Stimulated activated CD4-positive, alpha-beta T cell treated with anti-CD3 and anti-CD28 coated beads, Interleukin-12 subunit alpha, Interleukin-12 subunit beta, amount 100 ng/mL, for 4 hours (primary cell): ENCODE results near the gene SDC4.

Source experiments
- DNase-seq: peaks from one replicate; pipeline ENCODE4 v3.0.0-alpha.2; 2020

The SDC4 gene

DNA sequence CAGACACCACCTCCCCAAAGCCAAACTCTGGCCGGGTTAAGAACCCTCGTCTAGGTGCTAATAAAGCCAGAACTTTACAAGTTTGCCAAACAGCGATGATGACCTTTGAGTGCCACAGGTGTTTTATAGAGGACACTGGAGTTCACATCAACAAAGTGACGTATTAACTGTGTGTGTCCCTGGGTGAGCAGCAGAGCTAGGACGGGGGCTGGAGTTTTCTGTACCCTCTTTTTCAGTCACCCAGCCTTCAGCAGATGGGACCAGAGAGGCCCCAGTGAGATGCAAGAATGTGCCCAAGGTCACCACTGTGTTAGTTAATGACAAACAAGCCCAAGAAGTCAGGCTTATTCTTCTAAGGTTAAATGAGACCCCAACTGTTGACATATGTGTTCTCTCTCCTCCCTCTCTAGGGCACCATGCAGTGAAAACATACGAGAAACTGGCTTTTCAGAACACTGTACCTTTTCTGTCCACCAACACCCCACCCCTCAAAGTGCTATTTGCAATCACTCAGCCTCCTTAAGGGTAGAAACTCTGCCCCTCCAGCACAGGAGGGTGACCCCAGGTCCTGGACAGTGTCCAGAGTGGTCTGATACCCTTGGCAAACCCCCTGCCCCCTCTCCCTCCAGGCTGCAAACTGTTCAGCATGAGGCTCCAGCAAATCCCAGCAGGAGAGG is 5.2 kb downstream of the SDC4 start:
- DNase-seq: no peak

DNA sequence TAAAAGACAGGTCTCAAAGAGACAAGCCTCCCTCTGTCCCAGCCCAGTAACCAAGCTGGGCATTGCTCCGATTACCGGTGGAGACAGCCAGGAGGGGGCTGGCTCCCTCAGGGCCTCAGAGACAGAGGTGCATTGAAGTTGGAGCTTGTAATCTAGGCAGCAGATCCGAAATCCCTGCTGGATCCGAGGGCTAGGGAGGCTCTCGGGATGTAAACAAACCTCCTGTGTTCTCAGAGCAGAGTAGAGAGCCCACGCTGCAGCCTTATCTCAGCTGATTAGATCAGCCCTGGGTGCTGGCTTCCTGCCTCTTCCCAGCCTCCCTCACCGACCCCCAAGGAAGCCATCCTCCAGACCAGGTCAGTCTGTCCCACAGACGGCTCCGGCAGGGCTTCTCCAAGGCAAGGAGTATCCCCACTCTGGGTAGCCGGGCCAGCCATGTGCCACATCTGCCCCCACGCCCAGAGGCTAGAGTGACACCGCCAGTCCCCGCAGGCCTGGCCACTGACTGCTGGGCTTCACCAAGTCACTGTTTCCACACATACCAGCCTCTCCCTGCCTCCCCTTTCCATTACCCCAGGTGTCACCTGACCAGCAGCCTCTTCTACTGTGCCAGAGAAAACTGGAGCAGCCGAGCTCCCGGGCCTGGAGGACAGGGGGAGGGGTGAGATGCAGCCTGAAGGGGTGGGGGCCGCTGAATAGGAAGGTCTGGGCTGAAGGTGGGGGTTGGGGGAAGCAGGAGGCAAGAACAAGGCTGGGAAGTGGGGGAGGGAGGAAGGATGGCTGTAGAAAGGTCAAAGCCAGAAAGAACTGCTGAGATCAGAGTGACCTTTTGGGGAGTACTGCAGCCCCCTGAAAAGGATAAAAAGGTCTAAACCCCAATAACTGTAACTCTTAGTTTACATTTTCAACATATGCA is 6.0 kb downstream of the SDC4 start:
- DNase-seq: no peak

DNA sequence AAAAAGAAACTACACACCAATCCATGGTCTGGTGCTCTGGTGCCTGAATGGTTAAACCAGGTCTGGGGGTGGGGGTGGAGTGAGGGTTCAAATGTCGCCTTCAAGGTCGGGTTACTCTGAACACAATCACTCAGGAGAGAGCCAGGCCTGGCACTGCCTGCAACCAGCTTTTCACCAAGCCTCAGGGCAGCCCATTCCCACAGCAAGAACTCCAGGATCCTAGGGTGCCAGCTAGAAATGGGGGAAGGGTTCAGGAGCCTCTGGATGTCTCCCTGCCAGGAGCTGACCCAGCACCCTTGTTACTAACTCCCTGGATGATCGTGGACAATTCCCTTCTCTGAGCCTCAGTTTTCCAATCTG is 6.7 kb downstream of the SDC4 start:
- DNase-seq: no peak

DNA sequence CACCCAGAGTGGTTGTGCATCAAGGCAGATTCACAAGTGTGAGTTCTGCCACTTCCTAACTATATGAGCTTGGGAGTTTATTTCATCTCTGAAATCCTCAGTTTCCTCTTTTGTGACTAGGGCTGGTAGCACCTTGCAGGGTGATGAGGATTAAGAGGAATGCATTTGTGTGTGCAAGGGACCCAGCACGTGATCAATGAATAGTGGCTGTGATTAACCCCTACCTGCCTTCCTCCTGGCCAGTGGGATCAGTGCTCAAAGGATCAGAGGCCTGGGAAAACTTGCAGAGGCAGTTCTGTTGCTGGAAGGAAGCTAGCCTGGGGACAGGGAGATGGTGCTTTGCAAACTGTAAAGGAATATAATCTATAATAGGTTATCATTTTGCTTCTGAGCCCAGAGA is 7.3 kb downstream of the SDC4 start:
- no peak for DNase-seq

DNA sequence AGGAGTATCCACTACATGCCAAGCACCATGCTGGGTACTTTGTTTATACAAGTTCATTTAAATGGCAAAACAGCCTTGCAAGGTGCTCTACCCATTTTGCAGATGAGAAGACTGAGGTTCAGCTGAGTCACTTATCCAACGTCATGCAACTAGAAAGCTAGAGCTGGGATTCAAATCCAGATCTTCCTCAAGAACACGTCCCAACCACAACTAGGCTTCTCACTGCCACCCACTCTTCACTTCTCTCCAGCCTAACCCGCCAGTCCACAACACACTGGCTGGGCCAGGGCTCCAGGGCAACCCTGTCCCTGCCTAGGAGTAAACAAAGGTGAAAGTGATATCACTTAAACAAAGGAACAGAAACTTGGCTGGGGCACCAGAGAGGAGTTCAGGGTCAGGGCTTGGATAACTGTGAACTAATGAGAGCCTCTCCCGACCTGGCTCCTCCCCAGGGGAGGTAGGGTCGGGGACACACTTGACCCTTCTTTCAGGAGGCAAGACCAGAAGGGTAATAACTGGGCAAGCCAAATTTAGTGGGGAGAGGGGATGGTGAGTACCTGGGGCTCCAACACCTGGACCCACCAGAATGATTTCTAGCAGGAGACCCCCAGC is 7.9 kb downstream of the SDC4 start:
- no peak for DNase-seq

DNA sequence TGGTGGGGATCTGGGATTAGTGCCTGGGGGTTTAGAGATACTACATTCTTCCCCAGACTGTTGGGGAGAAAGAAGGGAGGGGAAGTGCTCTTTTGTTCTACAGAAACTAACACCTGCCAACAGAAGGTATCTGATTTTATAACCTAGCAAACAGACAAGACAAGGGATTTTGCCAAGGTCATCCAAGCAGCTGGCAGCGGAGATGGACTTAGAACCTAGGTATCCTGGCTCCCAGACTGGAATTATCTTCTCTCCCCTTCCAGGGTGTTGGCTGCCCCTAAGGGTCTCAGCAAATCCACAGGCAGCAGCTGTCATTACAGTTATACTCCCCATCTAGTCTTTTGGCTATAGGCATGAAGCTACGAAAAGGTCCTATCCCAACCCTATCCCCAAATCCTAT is 8.4 kb downstream of the SDC4 start:
- DNase-seq: no peak

DNA sequence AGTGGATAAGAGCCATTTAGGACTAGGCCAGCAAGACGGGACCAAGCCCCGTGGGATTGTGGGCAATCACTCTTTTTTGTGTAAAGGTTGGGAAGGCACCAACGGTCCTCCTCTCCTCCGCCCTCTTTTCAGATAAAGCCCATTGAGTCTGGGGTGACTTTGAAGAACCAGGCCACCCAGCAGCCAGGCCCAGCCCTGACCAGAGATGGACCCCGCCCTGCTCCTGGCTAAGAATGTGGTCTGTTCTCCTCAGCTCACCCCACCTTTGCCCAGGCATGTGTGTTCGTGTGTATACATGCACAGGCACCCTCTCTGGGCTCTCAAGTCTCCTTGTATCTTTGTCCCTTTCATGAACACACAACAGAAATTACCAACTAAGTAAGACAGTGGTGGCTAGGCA is 9.1 kb downstream of the SDC4 start:
- DNase-seq: no peak

DNA sequence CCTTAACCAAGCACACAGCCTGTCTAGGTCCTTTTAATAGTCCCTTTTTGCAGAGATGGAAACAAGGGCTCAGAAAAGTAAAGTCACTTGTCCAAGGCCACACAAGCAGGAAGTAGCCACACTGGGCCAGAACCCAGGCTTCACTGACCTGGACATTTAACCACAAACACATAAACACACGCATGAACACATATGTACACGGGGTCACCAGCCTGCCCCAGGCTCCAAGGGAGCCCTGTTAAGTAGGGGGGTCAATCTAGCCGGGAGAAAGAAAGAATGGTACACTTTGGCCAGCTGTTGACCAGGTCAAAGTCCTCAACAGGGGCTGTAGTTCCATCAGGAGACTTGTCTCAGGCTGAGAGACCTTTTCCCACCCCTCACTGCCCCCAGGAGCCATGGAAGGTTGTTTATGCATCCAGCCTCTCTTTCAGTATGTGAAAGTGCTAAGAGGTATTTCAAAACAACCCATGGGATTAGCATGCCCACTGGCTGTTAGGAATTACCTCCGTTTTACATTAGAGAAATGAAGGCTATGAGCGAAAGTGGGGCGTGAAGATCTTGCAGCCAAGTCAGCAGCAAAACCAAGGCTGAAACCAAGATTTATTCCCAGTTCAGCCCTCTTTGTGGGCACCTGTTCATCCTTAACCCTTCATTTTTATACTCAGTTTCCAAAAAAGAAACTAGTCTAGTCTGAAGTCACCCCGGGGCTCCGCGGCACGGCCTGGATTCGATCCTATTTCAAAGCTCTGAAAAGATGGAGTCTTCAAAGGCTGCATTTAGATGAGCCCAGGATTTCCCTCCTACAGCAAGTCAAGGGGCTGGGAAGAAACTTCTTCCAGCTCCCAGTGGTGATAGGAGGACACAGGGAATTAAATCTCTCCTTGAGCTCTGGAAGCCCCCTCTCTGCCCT is 9.8 kb downstream of the SDC4 start:
- DNase-seq: no peak

DNA sequence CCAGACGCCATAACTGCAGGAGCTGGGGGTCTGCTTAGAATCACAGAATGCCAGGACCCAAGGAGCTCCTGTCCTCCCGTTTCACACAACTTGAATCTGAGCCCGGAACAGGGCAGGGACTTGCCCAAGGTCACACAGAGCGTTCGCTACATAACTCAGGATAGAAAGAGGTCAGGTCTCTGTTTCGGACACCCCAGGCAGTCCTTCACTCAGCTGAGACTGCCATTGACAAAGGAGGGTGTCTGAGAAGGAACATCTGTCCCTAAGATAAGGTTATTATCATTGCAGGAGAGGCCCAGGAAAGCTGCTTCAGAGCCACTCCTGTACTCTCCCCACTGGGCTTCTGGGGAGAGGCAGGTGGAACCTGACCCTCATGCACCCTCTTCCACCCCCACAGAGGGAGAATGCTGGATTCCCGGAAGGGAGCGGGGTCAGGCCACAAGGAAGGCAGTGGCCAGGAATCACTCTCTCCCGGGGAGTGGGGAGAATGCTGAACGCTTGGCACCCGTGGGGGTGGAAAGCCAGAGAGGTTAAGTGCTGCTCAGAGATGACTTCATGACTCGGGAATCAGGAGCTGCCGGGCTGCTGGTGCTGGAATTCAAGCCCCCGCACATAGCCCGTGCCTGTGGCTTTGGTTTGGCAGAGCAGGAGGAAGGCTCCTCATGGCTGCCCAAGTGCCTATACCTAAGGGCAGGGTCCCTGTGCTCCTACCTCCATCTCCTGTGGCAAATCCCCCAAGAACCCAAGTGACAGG is 10.7 kb downstream of the SDC4 start:
- DNase-seq: no peak

DNA sequence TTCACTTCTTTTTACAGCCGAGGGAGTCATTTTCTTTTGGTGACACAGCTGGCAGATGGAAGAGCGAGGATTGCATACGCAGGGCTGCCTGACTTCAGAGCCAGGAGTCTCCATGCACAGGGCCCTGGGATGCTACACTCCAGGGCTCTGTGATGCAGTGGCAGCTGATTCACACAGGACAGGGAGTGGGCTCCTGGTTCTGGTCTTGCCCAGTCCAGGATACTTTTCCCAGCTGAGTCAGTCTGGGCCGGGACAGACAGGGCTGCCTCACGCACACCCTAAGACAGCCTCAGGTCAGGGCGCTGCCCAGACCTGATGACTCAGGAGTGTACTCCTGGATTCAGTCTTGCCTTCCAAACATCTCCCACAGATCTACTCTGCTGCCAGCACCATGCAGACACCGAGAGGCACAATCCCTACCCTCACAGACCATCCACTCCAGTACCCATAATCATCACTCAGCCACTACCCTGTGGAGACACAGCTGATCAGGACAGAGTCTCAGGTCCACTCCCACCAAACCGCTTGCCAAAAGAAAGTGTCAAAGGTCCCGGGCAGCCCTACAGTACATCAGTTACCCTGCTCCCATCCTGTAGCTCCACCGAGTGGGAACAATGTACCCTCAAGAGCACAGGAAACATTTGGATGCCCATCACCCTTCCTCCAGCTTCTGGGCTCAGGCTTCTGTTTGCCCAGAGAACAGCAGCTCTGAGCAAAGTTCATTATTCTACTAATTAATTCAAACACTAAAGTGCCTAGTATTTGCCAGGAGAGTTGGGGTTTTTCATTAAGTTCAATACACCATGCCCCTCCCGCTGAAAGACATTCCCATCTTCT is 11.5 kb downstream of the SDC4 start:
- no peak for DNase-seq

DNA sequence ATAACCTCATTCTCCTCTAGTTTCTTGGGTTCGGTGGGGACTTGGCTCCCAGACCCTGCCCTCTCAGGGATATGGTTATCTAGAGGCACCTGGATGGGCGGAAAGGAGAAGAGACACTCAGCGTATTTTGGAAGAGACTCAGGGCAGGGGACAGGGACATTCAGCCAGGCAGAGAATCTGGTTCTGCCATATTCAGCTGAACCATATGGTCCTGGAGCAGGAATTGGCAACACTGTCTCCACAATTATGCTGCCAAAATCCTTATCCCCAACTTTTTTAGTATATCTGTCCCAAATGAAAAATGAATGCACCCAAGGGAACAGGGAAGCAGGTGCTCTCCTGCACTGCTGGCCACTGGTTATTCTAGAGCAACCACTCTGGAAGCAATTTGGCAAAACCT is 17.7 kb downstream of the SDC4 start:
- no peak for DNase-seq

DNA sequence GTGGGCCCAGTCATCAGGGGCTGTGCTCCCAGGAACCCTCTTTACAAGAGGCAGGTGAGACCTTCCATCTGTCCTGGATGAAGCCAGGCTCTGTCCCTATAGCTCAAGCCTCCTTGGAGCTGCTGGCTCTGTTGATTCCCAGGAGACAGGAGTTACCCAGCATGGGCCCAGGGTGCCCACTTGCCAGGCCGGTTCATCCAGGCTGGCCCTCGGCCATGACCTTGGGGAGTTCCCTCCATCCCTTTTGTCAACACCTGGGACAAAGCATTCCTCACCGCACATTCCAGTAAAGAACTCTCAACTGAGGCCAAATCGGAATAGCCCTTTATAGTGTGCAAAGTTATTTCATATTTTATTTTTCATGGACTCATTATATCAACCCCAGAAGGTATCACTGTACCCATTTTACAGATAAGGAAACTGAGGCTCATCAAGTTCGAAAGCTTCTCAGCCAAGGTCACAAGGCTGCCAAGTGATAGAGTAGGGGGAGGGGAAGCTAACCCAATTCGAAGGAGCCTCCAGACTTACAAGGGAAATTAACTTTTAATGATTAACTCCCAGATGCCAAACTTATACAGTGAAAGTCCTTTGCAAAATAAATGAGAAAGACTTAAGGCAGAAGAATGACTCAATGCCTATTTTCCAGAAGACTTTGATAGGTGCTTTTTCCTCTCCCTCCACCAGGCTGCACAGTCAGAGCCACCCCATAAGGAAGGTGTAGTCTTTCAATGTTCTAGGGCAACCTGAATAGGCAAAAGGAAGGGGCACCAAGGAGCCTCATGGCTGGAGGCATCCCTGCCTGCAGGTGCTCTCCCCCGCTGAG is 18.5 kb downstream of the SDC4 start:
- DNase-seq: no peak

DNA sequence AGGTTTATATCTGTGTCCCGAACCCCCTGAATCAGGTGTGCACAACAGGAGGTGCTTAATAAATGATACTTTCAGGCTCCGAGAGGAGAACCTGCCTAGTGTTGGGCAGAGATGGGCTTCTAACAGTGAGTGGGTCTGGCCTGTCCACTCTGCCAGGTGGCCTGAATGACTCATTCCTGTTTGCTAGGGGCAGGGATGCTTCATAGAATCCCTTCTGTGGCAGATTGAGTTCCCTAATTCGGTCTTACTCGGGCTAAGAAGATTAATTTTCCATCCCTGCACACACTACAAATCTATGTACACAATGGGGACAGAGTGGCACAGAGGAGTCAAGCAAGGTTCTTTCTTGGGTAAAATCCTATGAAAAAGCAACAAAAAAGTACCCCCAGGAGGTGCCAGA is 19.8 kb downstream of the SDC4 start:
- no peak for DNase-seq

DNA sequence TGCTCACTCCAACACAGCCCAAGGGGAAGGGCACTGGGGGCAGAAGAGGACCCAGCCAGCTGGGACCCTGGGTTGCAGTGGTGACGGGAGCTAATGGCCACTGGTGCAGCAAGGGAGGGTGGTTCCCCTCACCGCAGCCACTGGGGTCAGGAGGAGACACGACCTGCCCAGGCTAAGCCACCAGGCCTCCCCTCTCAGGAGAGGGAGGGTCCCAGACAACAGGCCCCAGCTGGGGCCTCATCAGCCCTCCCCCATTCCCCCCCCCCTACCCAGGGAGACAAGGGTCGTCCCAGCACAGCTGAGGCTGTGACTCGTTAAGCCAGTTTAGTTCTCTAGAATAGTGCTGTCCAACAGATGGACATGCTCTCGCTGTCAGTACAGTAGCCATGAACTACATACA is 22.9 kb downstream of the SDC4 start:
- no peak for DNase-seq

DNA sequence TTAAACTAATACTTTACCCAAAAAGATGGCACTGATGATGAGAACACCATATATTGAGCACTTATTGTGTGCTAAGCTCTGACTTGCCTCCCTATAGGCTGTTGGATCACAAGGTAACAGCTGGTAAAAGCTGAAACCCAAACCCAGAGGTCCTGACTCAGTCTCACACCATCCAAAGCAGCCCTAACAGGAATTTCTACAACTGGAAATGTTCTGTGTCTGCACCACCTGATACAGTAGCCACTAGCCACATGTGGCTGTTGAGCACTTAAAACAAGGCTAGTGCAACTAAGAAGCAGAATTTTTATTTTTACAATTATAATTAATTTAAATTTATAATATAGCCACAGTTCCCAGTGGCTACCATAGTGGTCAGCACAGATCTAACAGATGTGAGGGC is 24.5 kb downstream of the SDC4 start:
- no peak for DNase-seq

DNA sequence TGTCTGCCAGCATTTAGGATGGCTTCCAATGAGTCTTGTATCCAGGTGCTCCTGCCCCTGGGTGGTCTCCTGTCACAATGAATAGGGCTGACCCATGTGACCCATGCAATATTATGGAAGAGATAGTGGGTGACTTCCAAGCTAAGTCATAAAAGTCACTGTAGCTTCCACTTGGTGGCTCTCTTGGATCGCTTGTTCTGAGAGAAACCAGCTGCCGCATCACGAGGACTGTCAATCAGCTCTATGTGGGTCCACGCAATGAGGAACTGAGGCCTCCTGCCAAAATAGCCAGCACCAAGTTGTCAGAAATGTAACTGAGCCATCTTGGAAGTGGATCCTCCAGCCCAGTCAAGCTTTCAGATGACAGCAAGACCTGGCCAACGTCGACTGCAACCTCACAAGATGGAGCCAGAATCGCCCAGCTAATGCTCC is 25.3 kb downstream of the SDC4 start:
- no peak for DNase-seq

DNA sequence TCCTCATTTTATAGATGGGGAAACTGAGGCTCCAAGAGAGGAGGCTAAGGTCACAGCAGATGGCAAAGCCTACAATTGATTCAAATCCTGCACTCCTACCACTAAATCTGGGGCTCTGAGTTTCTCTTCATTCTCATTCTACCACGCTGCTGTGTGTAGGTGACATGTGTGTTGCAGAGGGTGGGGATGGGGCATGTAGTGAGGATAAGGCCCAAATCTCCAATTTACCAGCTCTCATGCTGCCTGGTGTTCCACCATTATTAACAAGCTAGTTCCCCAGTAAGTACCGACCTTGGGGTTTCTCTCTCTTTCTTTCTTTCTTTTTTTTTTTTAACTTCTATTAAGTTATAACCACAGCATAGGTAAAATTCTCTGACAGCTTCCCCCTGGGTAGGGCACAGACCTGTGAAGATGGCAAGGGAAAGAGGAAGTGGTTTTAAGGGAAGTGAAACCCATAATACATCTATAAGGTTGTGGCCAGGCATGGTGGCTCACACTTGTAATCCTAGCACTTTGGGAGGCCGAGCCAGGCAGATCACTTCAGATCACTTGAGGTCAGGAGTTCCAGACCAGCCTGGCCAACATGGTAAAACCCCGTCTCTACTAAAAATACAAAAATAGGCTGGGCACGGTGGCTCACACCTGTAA is 27.2 kb downstream of the SDC4 start:
- no peak for DNase-seq

DNA sequence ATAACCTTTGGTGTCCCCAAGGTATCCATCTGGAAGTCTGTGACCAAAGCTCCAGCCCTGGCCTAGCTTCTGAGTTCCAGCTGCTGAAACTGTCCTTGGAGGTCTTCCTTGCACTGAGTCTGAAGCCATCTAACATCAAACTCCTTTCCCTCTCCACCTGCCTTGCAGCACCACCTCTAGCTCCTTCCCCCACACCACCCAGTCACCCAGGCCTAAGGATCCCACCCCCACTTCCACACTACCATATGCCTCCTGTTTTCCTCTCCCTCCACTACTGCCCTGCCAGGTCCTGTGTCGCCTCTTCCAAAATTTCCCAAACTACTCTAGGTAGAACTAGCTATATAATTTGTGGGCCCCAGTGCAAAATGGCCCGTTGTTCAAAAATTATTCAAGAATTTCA is 29.3 kb downstream of the SDC4 start:
- no peak for DNase-seq

DNA sequence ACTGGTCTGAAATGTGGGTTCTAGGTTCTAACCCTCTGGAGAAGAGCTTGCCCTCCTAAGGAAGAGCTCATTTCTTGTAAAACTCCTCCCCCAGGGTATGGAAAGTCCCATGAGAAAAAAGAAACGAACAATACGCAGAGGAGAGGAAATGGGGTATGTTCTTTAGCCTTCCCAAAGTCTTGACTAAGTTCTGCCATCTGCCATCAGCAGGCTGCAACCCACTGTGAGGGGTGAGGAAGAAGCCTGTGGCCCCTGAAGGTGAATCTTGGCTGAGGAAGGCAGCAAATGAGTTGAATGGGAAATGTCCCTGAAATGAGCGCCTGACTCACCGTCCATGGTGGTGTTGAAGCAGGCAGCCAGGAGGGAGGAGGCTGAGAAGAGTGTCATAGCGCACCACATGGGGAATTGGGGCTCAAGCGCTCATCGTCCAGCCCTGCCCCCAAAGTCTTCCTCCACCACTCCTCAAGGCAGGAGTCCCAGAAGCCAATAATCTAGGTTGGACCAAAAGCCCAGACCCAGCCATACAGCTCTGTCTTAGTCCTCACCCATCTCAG is 29.8 kb downstream of the SDC4 start:
- DNase-seq: no peak

DNA sequence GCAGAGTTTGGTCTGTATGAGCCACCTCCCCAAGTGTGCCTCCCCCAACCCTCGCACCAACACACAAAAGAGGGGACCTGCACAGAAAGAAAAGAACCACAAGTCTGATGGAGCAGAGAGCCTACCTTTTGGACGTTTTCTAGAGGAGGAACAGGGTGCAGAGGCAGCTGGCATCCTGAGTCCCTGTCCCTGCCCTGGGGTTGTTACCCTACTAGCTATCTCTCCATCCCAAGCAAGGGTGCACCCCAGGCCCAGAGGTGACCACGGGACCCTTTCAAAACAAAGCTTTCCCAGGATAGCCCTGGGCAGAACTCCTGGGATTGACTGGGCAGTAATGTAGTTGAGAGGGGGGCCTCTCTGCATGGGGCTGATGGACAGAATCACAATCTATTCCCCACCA is 30.4 kb downstream of the SDC4 start:
- DNase-seq: no peak
